GM12801 (cell line): ENCODE measurements around the gene TUBE1.

ENCODE experiments used
- TF ChIP-seq, protein P1 (sequence below): IDR thresholded peaks from one replicate; pipeline ENCODE4 v1.5.1; 2011; ENCODE audit warnings: control low read depth; ENCODE audit not compliant: insufficient read length; ENCODE audit errors: extremely low read depth

The TUBE1 gene

DNA sequence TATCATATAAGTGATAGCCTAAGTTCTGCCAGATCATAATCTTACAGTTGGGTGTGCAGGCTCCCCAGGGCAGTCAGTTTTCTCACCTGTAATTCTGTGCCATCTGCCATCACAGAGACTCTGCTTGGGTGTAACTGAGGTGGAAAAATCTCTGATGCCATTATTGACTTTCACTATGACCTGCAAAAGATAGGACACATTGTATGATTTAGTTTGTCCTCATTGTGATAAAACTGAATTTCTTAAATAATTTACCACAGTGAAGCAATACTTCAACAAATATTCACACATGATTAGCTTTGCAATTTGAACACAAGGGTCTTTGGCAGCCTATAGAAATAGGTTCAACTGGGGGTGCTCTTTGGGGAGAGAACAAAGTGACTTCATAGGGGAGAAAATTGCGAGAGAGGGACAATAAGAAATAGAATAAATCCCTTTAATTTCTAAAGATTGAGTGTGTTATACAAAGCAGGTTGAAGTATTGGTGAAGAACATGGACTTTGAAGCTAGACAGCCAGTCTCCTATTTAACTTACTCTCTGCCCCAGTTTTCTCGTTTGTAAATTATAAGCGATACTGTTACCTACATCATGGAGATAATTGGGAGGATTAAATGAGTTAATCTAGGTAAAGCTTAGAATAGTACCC, 27.4 kb upstream of the TUBE1 start:
- TF ChIP-seq, protein P1, sequence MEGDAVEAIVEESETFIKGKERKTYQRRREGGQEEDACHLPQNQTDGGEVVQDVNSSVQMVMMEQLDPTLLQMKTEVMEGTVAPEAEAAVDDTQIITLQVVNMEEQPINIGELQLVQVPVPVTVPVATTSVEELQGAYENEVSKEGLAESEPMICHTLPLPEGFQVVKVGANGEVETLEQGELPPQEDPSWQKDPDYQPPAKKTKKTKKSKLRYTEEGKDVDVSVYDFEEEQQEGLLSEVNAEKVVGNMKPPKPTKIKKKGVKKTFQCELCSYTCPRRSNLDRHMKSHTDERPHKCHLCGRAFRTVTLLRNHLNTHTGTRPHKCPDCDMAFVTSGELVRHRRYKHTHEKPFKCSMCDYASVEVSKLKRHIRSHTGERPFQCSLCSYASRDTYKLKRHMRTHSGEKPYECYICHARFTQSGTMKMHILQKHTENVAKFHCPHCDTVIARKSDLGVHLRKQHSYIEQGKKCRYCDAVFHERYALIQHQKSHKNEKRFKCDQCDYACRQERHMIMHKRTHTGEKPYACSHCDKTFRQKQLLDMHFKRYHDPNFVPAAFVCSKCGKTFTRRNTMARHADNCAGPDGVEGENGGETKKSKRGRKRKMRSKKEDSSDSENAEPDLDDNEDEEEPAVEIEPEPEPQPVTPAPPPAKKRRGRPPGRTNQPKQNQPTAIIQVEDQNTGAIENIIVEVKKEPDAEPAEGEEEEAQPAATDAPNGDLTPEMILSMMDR, result no peak

DNA sequence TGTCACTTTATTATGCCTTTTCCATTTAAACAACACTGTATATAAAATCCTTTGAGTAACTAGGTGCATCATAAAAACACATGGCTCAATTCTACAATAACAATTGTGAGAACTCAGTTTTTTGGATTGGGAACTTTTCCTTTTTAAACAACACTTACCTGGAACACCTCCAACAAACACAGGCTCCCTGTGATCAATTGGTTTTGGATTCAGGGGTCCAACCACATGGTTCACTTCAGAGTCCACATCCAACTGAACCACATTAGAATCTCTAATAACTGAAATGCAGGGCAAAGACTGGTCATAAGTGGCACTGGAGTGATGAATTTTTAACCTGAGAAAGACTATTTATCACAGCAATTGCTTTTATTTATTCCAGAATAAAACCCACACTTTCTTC, 26.6 kb upstream of the TUBE1 start:
- TF ChIP-seq, protein P1, result no peak

DNA sequence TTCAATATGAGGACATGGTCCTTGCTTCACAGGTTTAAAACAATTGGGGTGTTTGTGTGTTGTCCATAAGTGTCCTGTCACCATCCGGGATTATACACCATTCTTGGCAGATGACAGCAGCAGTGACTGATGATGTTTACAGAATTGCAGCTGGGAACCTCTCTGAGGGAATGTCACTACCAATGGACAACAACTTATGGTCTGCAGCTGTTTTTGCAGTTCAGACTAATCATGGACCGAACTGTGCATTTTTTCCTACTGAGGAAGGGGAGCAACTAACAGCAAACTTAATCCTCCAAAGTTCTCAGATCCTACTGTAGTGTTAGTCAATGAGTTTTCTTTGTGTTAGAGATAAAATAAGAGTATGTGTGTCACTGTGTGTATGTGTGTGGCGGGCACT, 26.1 kb upstream of the TUBE1 start:
- TF ChIP-seq, protein P1, result no peak

DNA sequence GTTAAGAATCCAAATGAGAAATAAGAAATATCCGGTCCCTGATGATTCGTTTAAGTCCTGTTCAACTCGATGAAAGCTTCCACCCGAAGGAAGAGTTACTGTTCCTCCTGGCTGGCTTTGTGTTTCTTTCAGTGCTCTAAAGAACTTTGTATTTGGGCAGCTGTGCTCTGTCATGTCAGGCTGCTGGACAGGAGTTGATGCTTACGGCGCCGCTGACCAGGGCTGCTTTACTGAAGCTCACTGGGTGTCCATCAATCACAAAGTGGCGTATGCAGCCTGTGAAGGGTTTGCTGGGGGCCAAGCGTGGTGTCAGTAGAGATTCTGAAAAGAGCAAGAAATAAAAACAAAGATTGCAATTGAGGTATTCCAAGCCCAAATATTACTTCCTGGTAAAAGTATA, 22.0 kb upstream of the TUBE1 start:
- TF ChIP-seq, protein P1, result no peak

DNA sequence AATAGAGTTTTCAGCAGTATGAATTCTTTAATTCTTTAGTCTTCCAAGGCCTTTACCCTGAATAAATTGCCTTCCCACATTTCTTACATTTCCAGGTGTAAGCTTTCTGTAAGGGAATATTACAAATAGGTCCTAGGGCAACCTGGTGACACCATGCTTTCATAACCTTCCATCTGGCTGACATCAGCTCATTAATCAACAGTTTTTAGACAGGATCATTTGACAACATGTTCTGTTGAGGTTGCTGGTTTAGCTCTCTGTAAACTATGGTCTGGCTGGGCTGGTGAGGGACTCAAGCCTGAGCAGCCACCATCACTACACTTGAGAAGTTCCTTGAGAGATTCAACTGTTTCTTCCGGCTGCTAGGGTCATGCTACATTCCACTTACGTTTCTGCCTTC, 19.3 kb upstream of the TUBE1 start:
- TF ChIP-seq, protein P1, result no peak

DNA sequence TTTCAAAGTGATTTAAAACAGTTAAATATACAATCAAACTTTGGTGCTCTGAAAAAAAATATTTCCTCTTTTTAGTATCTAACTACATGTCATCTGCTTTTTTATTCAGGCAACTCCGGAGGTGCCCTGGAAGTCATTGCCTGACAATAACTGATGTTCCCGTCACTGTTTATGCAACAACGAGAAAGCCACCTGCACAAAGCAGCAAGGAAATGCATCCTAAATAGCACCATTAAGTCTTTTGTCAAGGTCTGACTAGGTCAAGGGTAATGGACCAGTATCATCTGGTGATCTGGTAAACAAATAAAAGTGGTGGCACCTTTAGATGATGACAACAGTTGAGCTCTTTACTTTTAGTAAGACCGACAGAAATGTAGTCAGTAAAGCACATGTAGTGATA, 13.3 kb upstream of the TUBE1 start:
- TF ChIP-seq, protein P1, result no peak

DNA sequence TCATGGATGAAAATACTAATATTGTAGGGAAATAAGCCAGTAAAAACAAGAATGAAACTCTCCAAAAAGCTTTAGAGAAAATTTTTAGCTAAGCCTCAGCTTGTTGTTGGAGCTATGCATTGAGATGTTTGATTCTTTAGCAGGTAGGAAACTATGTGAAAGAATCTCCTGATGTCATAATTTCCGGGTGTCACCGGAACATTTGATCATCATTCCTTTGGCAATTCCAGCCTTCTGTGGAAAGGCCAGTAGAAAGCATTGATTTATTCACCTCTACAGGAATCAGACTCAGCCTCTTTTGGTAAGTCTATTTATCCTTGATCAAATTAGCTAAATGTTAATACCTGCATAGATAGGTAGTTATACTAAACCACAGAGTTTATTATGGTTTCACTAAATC, 9.6 kb upstream of the TUBE1 start:
- TF ChIP-seq, protein P1, result no peak
